ENCODE data around the gene ITGA11. TPM values are rescaled to one million over a fixed set of nuclear protein-coding genes. Genes with fewer than 3 reads are reported as not detected.

ITGA11 gene
- polyA plus RNA-seq, 1 of the 3 experiments (the other 2 are of a cell fraction): 0.49 TPM

- Histone ChIP-seq H3K4me2 (no peak overlapping the region), H3K79me2 (ENCODE audit: insufficient read depth) (no peaks in the 10 kb centered on the region), H3F3A (replicated peaks; ENCODE audit: insufficient read depth) (peaks cover 8% of the 10 kb centered on the region), H3K4me3 (ENCODE audit: low read depth in 2 of 2, low read length in 1 of 2) (no peak overlapping the region), H3K27me3 (ENCODE audit: insufficient read depth) (no peaks in the 10 kb centered on the region), H3K4me1 (ENCODE audit: control insufficient read depth in 1 of 2, insufficient read depth in 2 of 2, low read depth in 1 of 2, low read length in 1 of 2) (peaks cover 2 to 16% of the 10 kb centered on the region in 2 experiments; a peak in 3 of 4 replicates), H3K9ac (no peak overlapping the region), H3K27ac (ENCODE audit: low read depth in 2 of 2, low read length in 1 of 2) (no peak overlapping the region), H3K9me2 (no peaks in the 10 kb centered on the region), H2AFZ (ENCODE audit: low read depth) (no peak overlapping the region), H3K36me3 (replicated peaks in 1 of 2; ENCODE audit: control insufficient read depth in 1 of 2, insufficient read depth in 2 of 2, low read length in 1 of 2) (no peaks in the 10 kb centered on the region), H3K9me3 (no peaks in the 10 kb centered on the region), H4K20me1 (ENCODE audit: insufficient read depth) (no peaks in the 10 kb centered on the region)
- CTCF ChIA-PET: interaction anchor here (3.8 kb wide), 1 partner anchor 39 kb away, joined by 16 read pairs; no protein-coding TSS in a partner anchor
- POLR2A ChIA-PET: no interaction called here
- DNase-seq: no peak
- TF ChIP-seq EZH2phosphoT487 (IDR thresholded peaks at IDR 0.05; ENCODE audit: borderline replicate concordance, low read depth) (no peak), FOSL2 (IDR thresholded peaks at IDR 0.05; ENCODE audit: borderline replicate concordance, low read depth) (no peak), USF1 (IDR thresholded peaks at IDR 0.05; ENCODE audit: borderline replicate concordance, low read depth) (no peak), POLR2AphosphoS5 (IDR thresholded peaks at IDR 0.05; ENCODE audit: low read depth, low read length) (no peak), FOXM1 (IDR thresholded peaks at IDR 0.05; ENCODE audit: low read depth) (no peak), CHD2 (IDR thresholded peaks at IDR 0.05; ENCODE audit: low read length, partially characterized antibody) (no peak), NRF1 (IDR thresholded peaks at IDR 0.05; ENCODE audit: low read depth, low read length) (no peak), RCOR1 (IDR thresholded peaks at IDR 0.05; ENCODE audit: low read length) (no peak)
- WGBS (ENCODE audit: low lambda C conversion rate): 77% methylated on average over 4 of the region's 5 CpGs
Observed at GRCh38 chr15:68345481-68345880, 86.5 kb downstream of the ITGA11 start.

- Histone ChIP-seq H3K9ac (no peak overlapping the region), H4K20me1 (ENCODE audit: insufficient read depth) (no peaks in the 10 kb centered on the region), H3K4me3 (ENCODE audit: low read depth in 2 of 2, low read length in 1 of 2) (no peak overlapping the region), H3K4me1 (ENCODE audit: control insufficient read depth in 1 of 2, insufficient read depth in 2 of 2, low read depth in 1 of 2, low read length in 1 of 2) (peaks cover 2 to 16% of the 10 kb centered on the region in 2 experiments; a peak in 3 of 4 replicates), H3K4me2 (no peak overlapping the region), H3K9me3 (no peaks in the 10 kb centered on the region), H3K9me2 (no peaks in the 10 kb centered on the region), H3K27ac (ENCODE audit: low read depth in 2 of 2, low read length in 1 of 2) (no peak overlapping the region), H3K36me3 (replicated peaks in 1 of 2; ENCODE audit: control insufficient read depth in 1 of 2, insufficient read depth in 2 of 2, low read length in 1 of 2) (no peaks in the 10 kb centered on the region), H3F3A (replicated peaks; ENCODE audit: insufficient read depth) (peaks cover 8% of the 10 kb centered on the region), H3K79me2 (ENCODE audit: insufficient read depth) (no peaks in the 10 kb centered on the region), H3K27me3 (ENCODE audit: insufficient read depth) (no peaks in the 10 kb centered on the region), H2AFZ (ENCODE audit: low read depth) (no peak overlapping the region)
- 94% methylated on average over 7 of the region's 7 CpGs for WGBS (ENCODE audit: low lambda C conversion rate)
- CTCF ChIA-PET: interaction anchor here (1.0 to 3.8 kb wide), 3 partner anchors 10 to 39 kb away, joined by 3 to 16 read pairs (median 7); no protein-coding TSS in a partner anchor
- POLR2A ChIA-PET: no interaction called here
- TF ChIP-seq RCOR1 (IDR thresholded peaks at IDR 0.05; ENCODE audit: low read length) (no peak), EP300 (IDR thresholded peaks at IDR 0.05; ENCODE audit: borderline replicate concordance in 1 of 2, low read depth in 1 of 2, low read length in 1 of 2) (no peak), GATA2 (CRISPR knock-in tag; IDR thresholded peaks at IDR 0.05) (no peak), TAF1 (IDR thresholded peaks at IDR 0.05; ENCODE audit: borderline replicate concordance, low read depth, low read length) (no peak), USF2 (IDR thresholded peaks at IDR 0.05; ENCODE audit: borderline replicate concordance, low read depth, low read length) (no peak)
- no peak for DNase-seq
Observed at GRCh38 chr15:68344600-68344999, 87.4 kb downstream of the ITGA11 start.

Data from SK-N-SH (cell line).